Epidermal melanocyte (primary cell): ENCODE data around the gene GALNT10.

ENCODE experiments used
- DNase-seq: peaks from one replicate; pipeline ENCODE4 v3.0.0; 2011; ENCODE audit warnings: low spot score; ENCODE audit not compliant: insufficient read length

The GALNT10 gene

DNA sequence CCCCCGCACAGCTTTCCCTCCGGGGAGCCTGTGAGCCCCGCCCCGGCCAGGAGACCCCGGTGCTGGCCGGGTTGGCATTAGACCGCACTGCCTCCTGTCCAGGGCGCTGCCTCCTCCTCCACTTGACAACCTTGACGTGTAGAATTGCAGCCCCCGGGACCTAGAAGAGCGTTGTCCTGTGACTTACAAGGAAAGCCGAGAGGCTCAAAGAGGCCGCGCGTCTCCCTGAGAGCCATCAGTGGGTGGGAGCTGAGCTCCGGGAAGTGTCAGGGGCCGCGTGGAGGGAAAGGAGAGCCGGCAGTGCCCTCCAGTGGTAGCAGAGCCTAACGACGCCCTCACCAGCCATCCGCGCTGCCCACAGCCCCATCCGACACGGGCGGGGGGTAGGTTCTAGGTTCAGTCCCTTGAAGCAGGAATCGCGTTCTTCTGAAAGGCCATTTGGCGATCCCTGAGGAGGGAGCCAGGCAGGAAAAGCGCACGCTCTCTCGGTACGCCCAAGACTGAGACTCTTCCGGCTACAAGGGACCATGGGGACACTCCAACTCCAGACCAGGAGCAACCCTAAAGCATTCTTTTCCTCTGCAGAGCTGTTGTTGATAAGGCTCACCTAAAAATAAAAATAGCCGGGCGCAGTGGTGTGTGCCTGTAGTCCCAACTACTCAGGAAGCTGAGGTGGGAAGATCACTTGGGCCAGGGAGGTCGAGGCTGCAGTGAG lies 214.7 kb downstream of the GALNT10 start:
- peak; percentile 90 for DNase-seq

GRCh38 chr5:154406231-154406630 lies 215.7 kb downstream of the GALNT10 start:
- no peak for DNase-seq

- DNase-seq, result no peak
These were observed 216.3 kb downstream of the GALNT10 start for GRCh38 chr5:154406826-154407225.

DNA sequence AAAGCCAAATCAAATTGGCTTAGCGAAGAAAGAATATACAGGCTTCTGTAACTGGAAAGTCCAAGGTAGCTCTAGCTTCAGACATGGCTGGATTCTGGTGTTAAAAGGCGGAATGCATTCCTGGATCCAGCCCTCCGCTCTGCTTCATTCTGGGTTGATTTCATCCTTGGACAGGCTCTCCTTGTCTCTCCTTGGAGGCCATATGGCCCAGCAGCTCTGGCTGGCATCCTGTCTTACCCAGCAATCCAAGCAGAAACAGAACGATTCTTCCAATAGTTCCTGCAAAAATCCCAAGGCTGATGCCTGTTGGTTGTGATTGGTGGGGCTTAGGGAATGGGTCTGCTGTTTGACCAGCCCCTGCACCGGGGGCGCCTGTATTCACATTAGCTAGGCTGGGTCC lies 218.3 kb downstream of the GALNT10 start:
- no peak for DNase-seq

GRCh38 chr5:154409230-154409840 lies 218.8 kb downstream of the GALNT10 start:
- DNase-seq, result no peak

DNA sequence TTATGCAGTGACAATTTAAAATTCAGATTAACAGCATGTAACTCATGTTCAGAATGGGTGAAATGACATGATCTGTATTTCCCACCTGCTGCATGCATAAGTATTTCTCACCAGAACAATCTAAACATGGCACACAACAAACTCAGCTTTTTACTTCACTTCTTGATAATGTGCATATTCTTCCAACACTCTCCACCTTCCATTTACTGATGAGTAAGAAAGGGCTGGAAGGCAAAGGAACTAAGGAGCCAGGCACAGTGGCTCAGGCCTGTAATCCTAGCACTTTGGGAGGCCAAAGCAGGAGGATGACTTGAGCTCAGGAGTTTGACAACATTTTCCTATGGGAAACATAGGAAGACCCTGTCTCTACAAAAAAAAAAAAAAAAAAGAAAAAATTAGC lies 219.5 kb downstream of the GALNT10 start:
- no peak for DNase-seq

DNA sequence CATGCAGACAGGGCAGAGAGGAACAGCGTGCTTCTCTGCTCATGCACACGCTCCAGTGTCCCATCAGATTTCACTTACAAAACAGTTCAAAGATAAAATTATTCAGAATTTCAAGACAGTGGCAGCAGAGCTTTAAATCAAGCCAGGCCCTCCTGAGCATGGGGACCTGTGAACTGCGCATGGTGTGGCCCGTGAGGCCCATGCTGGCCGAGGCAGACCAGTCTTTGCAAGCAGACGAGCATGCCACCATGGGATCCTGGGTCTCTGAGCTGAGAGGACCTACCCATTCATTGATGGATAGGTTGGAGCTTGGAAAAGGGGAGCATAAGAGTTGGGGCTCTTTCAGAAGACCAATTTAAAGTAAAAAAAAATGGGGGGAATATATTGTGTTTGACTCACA lies 220.3 kb downstream of the GALNT10 start:
- no peak for DNase-seq

DNA sequence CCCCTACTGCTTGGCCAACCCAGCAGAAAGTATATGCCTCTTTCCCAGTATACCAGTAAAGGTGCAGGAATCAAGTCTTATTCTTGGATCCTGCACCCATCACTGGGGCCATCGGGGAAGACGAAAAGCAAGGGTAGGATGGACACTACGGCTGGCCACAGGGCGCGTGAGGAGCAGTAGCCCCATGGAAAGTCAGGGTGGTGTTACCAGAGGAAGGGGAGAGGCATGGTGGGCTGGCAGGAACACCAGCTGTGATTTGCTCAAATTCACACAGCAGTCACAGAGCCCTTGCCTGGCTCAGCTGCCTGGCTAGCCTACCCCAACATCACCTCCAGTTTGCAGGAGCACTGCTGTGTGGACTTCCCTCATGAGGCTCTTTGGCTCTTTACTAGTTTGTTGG lies 220.8 kb downstream of the GALNT10 start:
- DNase-seq, result no peak

GRCh38 chr5:154412316-154412715 lies 221.8 kb downstream of the GALNT10 start:
- DNase-seq, result no peak

- no peak for DNase-seq
These were observed 222.4 kb downstream of the GALNT10 start for GRCh38 chr5:154412925-154413324.

GRCh38 chr5:154415114-154415513 lies 224.6 kb downstream of the GALNT10 start:
- no peak for DNase-seq

GRCh38 chr5:154418344-154418820 lies 227.8 kb downstream of the GALNT10 start:
- no peak for DNase-seq

GRCh38 chr5:154419236-154419635 lies 228.7 kb downstream of the GALNT10 start:
- no peak for DNase-seq

- DNase-seq, result no peak
These were observed 231.3 kb downstream of the GALNT10 start for GRCh38 chr5:154421868-154422267.

GRCh38 chr5:154422298-154422697 lies 231.8 kb downstream of the GALNT10 start:
- no peak for DNase-seq

DNA sequence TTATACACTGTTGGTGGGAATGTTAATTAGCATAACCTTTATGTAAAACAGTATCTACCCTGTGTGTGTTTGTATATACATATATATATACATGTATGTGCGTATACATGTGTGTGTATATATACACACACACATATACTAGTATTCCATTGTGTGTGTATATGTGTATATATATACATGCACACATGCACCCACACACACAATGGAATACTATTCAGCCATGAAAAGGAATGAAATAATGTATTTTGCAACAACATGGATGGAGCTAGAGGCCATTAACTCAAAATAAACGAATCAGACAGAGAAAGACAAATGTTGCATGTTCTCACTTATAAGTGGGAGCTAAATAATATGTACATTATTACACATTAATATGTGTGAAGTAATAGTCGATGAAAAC lies 237.7 kb downstream of the GALNT10 start:
- DNase-seq, result no peak

DNA sequence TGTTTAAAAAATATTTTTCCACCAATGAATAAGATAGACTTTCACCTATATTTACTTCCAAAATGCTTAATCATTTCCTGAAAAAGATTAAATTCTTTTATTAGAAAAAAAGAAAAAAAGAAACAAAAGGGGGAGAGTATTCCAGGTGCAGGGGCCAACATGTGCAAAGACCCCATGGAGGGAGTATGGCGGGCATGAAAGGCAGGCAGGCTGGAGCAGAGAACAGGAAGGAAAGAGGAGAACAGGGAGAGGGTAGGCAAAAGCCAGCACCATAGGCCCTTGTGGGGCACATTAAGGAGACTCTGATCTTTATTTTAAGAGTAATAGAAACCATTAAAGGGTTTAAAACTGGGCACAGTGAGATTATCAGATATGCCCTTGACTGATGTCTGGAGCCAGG lies 238.8 kb downstream of the GALNT10 start:
- DNase-seq, result no peak

DNA sequence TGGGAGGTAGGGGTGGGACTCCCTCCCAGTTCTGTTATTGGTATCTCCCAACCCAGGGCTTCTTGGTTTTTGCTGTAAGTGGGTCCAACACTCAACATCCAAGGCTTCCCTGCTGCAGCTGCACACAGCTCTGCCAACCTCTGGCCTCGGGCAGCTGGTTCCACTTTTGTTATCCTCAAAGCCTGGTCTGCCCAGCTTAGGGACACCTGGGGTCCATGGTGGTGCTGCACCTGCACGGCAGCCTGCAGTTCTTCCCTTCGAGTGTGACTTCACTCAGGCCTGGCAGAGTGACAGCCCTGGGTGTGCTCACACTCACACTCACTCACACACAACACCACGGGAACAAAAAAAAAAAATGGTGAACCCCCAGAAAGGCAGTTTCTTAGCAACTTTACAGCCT lies 239.9 kb downstream of the GALNT10 start:
- DNase-seq, result no peak

DNA sequence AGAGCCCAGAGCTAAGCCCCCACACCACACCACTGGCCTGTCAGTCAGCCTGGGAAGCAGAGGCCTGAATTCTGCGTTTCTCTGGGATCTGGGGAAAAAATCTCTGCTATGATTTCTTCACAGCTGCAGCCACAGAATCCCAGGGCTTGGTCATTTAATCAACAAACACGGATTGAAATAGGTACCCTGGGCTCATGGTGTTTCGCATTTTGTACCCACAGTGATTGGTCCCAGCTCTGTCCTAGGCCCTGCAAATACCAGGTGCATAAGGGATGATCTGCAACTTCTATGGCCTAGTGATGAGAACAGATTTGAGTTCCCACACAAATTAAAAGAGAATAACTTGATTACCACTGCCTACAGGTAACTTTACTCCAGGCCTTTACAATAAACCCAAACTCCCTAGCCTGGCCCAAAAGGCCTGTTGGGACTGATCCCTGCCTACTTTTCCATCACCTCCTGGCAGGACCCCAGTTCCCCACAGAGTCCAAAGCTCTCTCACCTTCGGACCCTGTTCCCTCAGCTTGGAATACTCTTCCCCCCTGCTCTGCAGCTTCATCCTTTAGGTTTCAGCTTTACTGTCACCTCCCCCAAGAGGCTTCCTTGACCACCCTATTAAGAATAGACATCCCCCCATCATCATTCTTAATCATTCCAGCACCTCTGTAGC lies 240.6 kb downstream of the GALNT10 start:
- no peak for DNase-seq

- no peak for DNase-seq
These were observed 244.7 kb downstream of the GALNT10 start for GRCh38 chr5:154435226-154435625.

DNA sequence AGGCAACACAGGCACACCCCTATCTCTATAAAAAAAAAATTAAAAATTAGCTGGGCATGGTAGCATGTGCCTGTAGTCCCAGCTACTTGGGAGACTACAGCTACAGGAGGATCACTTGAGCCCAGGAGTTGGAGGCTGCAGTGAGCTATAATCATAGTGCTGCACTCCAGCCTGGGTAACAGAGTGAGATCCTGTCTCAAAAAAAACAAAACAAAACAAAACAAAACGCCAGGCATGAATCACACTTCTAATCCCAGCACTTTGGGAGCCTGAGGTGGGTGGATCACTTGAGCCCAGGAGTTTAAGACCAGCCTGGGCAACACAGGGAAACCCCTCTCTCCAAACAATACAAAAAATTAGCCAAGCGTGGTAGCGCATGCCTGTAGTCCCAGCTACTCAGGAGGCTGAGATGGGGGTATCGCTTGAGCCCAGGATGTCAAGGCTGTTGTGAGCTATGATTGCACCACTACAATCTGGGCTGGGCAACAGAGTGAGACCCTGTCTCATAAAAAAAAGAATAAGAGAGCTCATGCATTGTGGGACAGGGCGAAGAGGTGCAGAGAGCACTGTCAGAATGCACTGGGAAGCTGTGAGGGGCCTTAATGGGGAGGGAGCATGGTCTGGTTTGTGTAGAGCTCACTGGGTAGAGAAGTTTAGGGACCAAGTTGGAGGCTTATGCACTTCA lies 246.9 kb downstream of the GALNT10 start:
- DNase-seq, result no peak

DNA sequence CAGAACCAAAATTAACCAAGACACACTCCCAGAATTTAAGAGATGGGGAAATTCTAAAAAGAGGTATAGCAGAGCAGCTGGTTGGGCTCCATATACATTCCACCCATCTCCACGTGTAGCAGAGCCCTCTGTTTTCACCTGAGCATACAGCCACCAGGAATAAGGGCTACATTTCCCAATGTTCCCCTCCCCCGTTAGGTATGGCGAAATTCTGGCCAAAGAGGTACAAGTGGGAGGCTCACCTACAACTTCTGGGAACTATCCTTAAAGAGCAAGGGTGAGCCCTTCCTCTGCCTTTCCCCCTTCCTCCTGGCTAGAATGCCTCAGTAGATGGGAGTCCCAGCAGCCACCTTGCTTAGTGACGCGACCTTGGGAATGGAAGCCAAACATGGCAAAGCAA lies 250.0 kb downstream of the GALNT10 start:
- DNase-seq, result no peak
